ENCODE results near the gene MIAT. TPM values are rescaled to one million over a fixed set of nuclear protein-coding genes. Genes with fewer than 3 reads are reported as not detected.
A peak's percentile ranks its signal among the peaks of the same experiment; 100 is the strongest.

MIAT gene
- total and polyA plus RNA-seq, 2 of the 8 experiments (the other 6 are each of a cell fraction or from before 2014, with no cell fraction given), result 27.6 to 36.0 TPM

GRCh38 chr22:26650722-26651421 is 6.5 kb upstream of the MIAT start:
- H4K20me1 ChIP-seq (replicated peaks in 1 of 2; ENCODE audit: control insufficient read depth in 1 of 2, insufficient read depth in 2 of 2, low read length in 2 of 2), result no peaks in the 10 kb centered on the region
- H4K8ac ChIP-seq (ENCODE audit: extremely low read depth, insufficient read depth, low read length), result peak overlapping the region; percentile 73; the same call in 1 of the 2 replicates
- H3K18ac ChIP-seq (ENCODE audit: extremely low read depth, low read length), result peak overlapping the region; percentile 2; the same call in 1 of the 2 replicates
- H3K4ac ChIP-seq (replicated peaks; ENCODE audit: insufficient read length, low read depth, low read length), result no peak overlapping the region
- H3K9ac ChIP-seq (replicated peaks in 1 of 4; ENCODE audit: extremely low read depth in 1 of 4, low read depth in 3 of 4, low read length in 3 of 4), result no peak overlapping the region
- no peaks in the 10 kb centered on the region; a peak in 1 of 8 replicates for H3K36me3 ChIP-seq (ENCODE audit: control insufficient read depth in 2 of 4, insufficient read depth in 4 of 4, low read length in 3 of 4)
- peak overlapping the region; percentile 71 for H4K91ac ChIP-seq (replicated peaks; ENCODE audit: insufficient read length, low read length)
- no peak overlapping the region for H3K4me2 ChIP-seq (ENCODE audit: insufficient read depth in 1 of 2, low read depth in 2 of 2, low read length in 2 of 2)
- no peak overlapping the region for H2BK15ac ChIP-seq (ENCODE audit: low read length)
- FAIRE-seq (no peak), DNase-seq (ENCODE audit: low read depth in 1 of 2, low spot score in 2 of 2) (no peak)
- no peak overlapping the region for H2AFZ ChIP-seq (ENCODE audit: low read length)
- no peak overlapping the region for H4K5ac ChIP-seq (ENCODE audit: insufficient read length, low read depth, low read length)
- H2BK12ac ChIP-seq (ENCODE audit: low read depth, low read length), result 0 out of 2 replicates have a peak overlapping the region, but pooled peaks have one; percentile 44
- no peaks in the 10 kb centered on the region for H3K9me3 ChIP-seq (ENCODE audit: insufficient read depth in 2 of 2, low read depth in 1 of 2, low read length in 1 of 2)
- H3K23me2 ChIP-seq (ENCODE audit: low read depth, low read length), result no peaks in the 10 kb centered on the region; the same call in 1 of the 2 replicates
- H3K27me3 ChIP-seq (replicated peaks in 1 of 4; ENCODE audit: control insufficient read depth in 3 of 4, extremely low read depth in 1 of 4, insufficient read depth in 3 of 4, low read length in 3 of 4), result 0 out of 7 replicates have a peak, but pooled peaks cover 0 to 4% (median 0%) of the 10 kb centered on the region in 4 experiments
- no peaks in the 10 kb centered on the region for H3K79me2 ChIP-seq (ENCODE audit: control insufficient read depth in 1 of 2, insufficient read depth in 2 of 2, low read length in 2 of 2)
- ChIA-PET CTCF (ENCODE audit: partially characterized antibody) (interaction anchor here (0.8 to 0.9 kb wide), 2 partner anchors 148 to 212 kb away, joined by 3 to 4 read pairs; no protein-coding TSS in a partner anchor), POLR2A (ENCODE audit: partially characterized antibody) (interaction anchor here (0.6 to 1.9 kb wide), 10 partner anchors 10 to 234 kb away, joined by 3 to 8 read pairs (median 3); no protein-coding TSS in a partner anchor)
- H2BK5ac ChIP-seq (ENCODE audit: low read depth, low read length), result peak overlapping the region; percentile 1; the same call in 1 of the 2 replicates
- 0 out of 2 replicates have a peak, but pooled peaks cover 2% of the 10 kb centered on the region for H3K79me1 ChIP-seq (ENCODE audit: low read depth, low read length)
- H3K56ac ChIP-seq (replicated peaks; ENCODE audit: insufficient read length, low read depth, low read length), result no peak overlapping the region
- peak overlapping the region; percentile 41; the same call in 1 of the 2 replicates for H2AK5ac ChIP-seq (ENCODE audit: low read depth, low read length)
- H3K4me3 ChIP-seq (ENCODE audit: extremely low read depth in 1 of 4, insufficient read depth in 2 of 4, low read depth in 3 of 4, low read length in 4 of 4), result no peak overlapping the region
- peak overlapping the region; percentile 51; the same call in 1 of the 2 replicates for H2BK20ac ChIP-seq (ENCODE audit: low read length)
- H3K23ac ChIP-seq (ENCODE audit: insufficient read length), result no peak overlapping the region
- 95% methylated on average over 6 of the region's 6 CpGs; no CpG with 5 or more reads in 1 of the 2 experiments for WGBS, 2 experiments (ENCODE audit: extremely low coverage in 1 of 2, insufficient coverage in 1 of 2, insufficient read length in 1 of 2, insufficient replicate concordance in 2 of 2, low coverage in 1 of 2, low lambda C conversion rate in 2 of 2, missing lambda C conversion rate in 1 of 2)
- H3K4me1 ChIP-seq (replicated peaks in 1 of 4; ENCODE audit: control insufficient read depth in 3 of 4, insufficient read depth in 4 of 4, low read length in 3 of 4), result peaks cover 12 to 34% (median 24%) of the 10 kb centered on the region in 4 experiments
- no peak overlapping the region for H3K27ac ChIP-seq (ENCODE audit: low read depth, low read length)
- no peak overlapping the region for H2BK120ac ChIP-seq (replicated peaks; ENCODE audit: low read depth, low read length)
- H3K14ac ChIP-seq (ENCODE audit: insufficient read length), result no peak overlapping the region
- TF ChIP-seq GTF2F1 (IDR thresholded peaks at IDR 0.05; ENCODE audit: borderline replicate concordance, low read depth, low read length) (no peak), CTCF (IDR thresholded peaks at IDR 0.05; ENCODE audit: control extremely low read depth in 1 of 3, insufficient read depth in 1 of 3, low read depth in 1 of 3, low read length in 3 of 3) (no peak), POU5F1 (IDR thresholded peaks at IDR 0.05; ENCODE audit: low read depth, low read length) (no peak)

All from H1 (cell line).